Middle frontal gyrus (tissue), 1 donor: ENCODE measurements around the gene WDFY2.
"Not testable (repeated sequence)": the region's sequence is repeated elsewhere in the genome, so short reads cannot be mapped to it uniquely, and the experiment has no call there.

Experiments
- DNase-seq: peaks from one replicate; pipeline ENCODE4 v3.0.0-alpha.2; 2015; ENCODE audit warnings: low spot score; ENCODE audit errors: extremely low spot score

WDFY2 gene

DNA sequence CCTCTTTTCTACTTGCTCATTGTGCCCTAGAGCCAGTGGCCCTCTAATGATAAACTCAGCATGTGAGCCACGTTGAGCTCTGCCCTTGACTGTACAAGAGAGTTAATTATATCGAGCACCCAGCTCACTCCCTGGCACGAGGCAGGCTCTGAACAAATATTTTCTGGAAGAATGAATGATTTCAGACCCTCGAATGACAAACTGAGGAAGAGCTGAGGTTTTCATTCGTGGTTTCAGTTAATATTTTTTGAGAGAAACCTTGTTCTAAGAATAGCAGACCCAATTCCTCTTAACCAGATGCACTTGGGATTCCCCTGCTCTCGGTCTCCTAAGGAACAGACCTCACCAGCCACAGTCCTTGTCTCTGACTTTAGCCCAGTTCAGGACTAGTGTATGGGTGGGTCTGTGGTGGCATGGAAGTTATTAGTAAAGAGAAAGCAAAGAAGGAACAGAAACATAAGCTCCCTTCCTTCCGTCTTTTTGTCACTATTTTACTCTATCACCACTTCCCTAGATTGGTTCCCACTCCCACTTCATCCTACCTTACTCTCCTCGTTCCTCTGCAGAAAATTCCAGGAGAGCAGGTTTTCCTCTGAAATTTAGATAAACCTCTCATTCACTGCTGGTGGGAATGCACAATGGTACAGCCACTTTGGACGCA, 22.1 kb upstream of the WDFY2 start:
- no peak for DNase-seq

DNA sequence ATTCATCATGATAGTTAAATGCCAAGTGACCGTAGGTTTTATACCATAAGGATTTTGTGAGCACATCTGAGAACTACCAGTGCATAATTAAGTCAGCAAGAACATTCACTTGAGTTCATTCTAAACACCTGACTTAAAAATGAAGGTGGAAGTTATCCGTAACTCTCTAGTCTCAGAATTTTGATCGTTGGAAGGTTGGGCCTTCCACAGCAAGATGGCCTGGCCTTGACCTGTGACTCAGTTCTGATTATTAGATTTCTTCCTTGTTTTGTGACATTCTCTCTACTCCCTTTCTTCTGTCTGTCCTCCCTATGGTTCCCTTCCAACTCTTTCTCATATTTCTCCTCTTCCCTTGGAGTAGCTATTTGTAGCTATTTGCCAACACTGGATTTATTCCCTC, 20.0 kb upstream of the WDFY2 start:
- no peak for DNase-seq

DNA sequence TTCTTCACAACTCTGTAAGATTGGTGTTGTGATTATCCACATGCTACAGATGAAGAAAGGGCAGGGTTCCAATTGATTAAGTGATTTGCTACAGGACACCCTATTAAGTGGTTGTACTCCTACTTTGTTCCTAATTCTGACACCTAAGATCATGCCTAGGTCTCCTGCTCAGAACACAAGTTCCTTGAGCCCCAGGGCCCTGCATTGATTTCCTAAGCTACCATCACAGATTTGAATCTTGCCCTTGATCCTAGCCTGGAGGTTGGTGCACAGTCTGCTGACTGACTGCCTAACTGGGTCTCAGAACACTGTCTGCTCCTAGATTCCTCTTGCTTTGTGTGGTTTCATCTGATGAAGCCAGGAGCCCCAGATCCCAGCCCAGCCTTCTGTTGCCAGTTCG, 19.6 kb upstream of the WDFY2 start:
- DNase-seq, result no peak

DNA sequence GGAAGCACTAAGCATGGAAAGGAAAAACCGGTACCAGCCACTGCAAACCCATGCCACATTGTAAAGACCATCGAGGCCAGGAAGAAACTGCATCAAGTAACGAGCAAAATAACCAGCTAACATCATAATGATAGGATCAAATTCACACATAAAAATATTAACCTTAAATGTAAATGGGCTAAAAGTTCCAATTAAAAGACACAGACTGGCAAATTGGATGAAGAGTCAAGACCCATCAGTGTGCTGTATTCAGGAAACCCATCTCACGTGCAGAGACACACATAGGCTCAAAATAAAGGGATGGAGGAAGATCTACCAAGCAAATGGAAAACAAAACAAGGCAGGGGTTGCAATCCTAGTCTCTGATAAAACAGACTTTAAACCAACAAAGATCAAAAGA, 15.3 kb upstream of the WDFY2 start:
- DNase-seq, result not testable (repeated sequence)

DNA sequence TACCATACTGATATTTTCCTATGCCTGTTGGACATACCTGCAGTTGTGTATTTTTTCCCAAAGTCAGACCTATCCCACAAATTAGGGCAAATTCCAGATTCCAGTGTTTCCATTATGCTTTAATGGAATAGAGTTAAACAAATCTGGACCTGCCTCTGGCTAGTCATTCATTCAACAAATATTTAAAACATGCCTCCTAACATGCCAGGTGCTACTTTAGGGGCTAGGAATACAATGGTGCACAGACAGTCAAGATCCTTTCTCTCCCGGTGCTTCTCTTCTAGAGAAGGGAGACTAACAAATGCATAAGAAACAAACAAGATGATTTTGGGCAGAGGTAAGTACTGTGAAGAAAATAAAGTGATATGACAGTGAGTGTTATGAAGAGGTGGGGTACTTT, 7.5 kb upstream of the WDFY2 start:
- DNase-seq, result no peak

DNA sequence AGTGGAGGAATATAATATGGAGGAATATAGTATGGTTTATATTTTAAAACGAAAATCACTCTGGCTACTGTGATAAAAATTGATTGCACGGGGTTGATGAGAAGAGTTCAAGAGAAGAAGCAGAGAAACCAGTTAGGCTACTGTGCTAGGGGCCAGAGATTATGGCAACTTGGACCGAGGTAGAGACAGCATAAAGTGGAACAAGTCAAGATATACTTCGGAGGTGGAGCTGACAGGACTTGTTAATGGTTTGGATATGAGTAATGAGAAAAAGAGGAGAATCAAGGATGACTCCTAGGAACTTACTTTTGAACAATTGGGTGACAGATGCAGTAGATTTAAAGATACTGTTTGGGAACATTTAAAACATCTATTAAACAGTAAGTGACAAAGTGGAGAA, 6.6 kb upstream of the WDFY2 start:
- no peak for DNase-seq

DNA sequence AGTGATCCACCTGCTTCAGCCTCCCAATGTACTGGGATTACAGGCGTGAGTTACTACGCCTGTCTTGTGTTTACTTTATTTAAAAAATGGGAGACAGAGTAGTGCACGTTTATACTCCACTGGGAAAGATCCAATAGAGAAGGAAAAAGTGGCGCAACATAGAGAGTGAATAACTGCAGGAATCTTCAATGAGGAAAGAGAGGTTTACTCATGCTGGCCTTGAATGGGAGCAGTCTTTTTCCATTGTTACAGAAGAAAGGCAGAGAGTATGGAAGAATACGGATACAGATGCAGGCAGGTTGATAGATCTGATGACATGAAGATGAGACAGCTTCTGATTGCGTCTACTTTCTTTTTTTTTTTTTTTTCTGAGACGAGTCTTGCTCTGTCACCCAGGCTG, 4.6 kb upstream of the WDFY2 start:
- DNase-seq, result no peak

DNA sequence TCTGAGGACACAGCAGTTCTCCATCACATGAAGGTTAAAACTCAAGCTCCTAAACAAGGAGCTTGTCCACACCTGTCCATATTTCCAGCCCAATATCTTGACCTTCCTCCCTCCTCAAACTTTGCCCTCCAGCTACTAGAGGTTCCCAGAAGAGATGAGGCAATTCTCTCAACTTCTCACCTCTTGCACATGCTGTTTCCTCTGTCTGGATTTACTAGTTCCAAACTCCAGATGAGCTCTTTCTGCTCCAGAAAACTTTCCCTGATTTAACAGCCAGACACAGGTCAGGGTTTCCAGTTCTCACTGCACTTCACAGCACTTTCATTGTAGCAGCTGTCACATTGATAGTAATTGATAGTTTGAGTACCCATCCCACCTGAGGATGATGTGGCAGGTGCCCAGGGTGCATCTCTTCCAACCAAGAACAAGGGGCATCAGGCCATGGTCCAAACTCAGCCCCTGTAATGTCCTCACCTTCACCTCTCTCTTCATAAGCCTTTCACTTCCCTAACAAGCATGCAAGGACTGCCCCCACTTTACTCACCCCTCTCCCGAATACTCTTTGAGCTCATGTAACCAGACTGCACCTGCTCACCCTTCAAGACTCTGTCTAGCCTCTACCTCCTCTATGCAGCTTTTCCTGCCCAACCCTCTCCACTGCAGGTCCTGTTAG, 3.0 kb upstream of the WDFY2 start:
- no peak for DNase-seq

DNA sequence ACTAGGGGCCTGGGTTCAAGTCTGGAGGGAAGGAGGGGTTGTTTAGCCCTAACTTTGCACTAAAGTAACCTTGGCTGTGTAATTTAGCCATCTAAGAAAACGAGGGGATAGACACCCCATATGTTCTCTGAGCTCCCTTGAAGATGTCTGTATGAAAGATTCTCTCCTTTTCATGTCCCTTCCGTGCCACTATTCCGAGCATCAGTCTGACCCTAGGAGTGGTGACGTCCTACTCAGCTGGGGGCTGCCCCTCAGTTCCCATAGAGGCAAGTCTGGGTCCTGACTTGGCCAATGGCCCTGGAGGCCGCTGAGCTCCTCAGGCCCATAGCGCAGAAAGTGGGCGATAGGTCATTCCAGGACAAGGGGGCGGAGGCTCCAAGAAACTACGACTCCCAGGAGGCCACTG, 790 bp upstream of the WDFY2 start:
- DNase-seq, result no peak

DNA sequence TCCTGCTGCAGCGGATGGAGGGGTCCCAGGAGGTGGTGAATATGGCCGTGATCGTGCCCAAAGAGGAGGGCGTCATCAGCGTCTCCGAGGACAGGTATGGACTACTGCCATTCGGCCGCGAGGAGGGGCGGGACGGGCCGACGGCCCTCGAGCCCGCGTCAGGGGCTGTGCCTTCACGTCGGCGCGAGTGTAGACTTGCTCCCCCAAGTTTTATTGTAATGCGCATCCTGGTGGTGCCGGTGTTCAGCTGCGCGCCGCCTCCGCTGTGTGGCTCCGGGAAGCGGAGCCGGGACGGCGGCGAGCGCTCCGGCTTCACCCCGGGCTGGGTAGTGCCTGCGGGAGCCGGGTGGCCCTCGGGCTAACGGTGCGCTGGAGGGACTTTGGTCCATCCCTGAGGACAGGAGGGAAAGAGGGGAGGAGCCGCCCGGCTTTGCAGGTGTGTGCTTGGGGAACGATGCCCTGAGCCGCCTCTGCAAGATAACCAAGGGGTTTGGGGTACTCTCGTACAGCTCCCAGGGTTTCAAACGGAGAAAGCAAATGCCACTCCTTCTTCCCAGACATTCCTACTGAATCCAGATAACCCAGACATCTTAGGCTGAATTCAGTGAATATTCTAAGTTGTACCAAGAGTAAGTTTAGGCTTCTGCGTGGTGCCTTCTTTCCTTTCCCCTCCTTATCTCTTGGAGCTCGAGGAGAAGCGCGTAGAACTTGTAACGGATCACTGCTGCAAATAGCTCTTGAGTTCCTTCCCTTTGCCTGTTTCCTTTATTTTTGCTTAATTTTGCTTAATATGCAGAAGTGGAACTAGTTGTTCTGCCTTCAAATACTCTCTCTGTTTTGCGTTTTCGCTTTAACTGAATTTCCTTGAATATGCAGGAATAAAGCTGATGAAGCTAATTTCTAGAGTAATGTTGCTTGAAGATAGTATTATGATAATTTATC, 740 bp downstream of the WDFY2 start:
- DNase-seq, result no peak

DNA sequence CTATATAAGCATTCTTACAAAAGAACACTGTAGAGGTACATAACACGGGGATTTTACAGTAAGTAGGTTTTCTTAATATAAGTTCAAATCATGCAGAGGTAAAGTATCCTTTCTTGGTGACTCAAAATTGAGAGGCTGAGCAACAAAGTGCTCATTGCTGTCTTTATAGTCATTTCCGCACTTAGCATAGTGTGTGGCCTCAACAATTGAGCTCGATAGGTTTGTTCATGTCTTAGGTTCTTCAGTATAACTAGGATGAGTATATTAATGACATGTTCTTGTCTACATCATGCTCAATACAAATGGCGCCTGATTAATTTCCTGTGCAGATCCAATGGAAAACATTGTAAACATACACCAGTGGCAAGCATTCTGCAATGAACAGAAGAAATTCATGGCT, 1.4 kb downstream of the WDFY2 start:
- no peak for DNase-seq

DNA sequence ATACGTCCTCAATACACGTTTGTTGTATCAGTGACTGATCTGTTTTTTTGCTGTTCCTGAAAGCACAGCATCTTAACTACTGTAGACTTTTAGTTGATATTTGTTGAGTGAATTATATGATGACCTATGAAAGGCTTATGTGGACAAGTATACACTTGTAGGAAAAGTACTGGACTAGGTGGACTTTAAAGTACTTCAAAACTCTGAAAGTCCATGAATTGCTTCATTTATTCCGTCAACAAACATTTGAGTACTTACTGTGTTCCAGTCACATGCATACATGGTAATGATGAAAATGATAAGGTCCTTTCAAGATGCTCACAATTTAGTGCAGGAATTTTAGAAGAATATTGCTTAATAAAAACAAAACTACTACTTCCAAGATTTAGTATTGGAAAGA, 3.1 kb downstream of the WDFY2 start:
- DNase-seq, result no peak

DNA sequence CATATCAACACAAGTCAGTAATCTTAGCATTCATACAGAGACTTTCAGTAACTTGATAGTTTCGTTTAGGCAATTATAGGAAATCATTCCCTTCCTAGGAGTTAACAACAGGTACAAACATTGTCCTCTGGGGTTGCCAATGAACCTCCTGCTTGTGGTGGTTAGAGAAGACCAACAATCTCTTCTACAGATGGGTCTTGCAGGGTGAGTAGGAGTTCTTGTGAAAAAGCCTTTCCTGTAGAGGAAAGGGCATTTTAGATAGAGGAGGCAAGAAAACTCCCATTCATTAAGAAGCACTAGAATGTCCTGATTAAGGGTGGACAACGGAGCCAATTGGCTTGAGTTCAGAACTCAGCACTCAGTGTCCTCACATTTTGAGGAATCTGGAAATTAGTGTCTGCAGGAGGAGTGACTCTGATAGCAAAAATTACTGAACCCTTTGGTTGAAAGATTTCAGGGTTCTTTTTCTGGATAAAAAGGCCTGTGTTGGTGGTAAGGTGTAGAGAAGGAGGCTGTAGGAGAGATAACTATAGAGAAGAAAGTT, 4.2 kb downstream of the WDFY2 start:
- no peak for DNase-seq

DNA sequence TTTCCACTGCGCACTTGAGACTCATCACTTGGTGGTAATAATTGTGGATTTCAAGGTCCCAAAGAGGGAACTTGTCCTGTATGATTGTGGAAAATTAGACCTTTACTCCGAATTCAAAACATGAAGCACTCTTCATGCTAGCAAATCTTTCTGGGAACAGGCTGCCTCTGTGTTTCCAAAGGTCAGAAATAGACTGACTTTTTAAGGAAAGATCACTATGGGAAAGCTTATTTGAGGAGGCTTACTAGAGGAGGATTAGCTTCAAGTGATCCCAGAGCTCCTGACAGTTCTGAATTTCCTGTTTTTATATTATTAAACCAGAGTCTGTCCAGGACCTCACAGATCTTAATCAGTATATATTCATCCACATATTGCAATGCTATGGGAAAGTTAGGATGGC, 5.5 kb downstream of the WDFY2 start:
- DNase-seq, result no peak

DNA sequence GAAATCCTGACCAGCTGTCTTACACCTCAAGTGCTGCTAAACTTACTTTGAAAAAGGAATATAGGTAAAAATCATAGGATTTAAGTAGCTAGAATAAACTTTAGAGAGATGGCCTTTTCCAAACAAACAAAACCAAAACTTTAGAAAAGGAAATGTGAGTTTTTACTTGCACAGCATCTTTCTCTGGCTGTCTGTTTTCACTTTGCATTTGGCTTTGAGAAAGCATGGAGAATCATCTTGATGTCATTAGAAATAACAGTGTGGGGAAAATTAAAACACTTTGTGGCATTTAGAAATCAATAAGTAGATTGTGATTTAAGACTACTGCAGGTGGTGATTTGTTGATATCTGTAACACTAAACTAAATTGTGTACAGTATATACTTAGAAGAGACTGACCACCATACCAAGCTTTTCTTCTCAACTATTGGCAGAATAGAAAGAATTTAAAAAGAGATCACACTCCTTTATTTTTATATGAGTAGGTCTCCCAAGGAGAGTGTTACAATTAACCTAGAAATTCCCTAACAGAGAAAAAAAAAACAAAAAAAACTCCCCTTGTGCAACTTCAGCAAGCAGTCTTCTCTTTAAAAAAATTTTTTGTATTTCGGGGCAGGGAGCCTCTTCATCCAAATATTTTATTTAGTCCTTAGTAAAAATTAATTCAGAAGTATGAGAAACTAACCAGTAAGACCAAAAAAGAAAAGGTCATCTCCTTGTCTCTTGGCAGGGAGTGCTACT, 6.1 kb downstream of the WDFY2 start:
- no peak for DNase-seq

DNA sequence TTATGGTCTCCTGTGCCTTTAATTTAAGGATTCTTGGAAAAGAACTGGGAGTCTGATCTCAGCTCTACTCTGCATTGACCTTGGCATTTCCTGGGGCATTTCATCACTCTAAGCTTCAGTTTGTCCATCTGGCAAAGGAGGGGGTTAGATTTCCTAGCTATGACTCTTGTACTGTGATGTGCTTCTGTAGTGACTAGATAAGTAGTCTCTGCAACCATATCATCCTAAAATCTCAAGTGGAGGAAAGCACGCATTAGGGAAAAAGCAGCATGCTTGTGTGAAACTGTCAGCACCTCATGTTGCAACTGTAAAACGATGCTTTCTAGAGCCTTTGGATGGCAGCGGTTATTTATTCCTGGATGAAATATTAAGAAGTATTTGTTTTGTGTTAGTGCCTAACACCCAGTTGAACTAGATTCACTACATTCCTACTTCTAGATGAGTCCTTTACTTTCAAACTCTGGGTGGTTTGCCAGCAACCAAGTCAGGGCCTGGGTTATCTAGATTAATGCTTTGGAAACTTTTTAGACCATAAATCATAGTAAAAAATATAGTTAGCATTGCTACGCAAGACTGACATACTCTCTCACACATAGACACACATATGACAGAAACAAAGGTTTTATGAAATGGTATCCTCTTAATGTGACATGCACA, 6.8 kb downstream of the WDFY2 start:
- DNase-seq, result no peak

DNA sequence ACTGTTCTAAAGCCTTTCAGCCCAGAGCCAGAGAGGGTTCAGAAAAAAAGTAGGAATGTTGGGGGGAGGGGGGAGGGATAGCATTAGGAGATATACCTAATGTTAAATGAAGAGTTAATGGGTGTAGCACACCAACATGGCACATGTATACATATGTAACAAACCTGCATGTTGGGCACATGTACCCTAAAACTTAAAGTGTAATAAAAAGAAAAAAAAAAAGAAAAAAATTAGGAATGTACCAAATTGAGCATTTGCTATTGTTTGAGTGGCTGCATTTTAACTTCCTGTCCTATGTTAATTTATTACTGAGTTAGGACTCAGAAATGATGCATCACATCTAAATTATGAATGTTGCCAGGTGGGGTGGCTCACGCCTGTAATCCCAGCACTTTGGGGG, 7.7 kb downstream of the WDFY2 start:
- DNase-seq, result not testable (repeated sequence)

DNA sequence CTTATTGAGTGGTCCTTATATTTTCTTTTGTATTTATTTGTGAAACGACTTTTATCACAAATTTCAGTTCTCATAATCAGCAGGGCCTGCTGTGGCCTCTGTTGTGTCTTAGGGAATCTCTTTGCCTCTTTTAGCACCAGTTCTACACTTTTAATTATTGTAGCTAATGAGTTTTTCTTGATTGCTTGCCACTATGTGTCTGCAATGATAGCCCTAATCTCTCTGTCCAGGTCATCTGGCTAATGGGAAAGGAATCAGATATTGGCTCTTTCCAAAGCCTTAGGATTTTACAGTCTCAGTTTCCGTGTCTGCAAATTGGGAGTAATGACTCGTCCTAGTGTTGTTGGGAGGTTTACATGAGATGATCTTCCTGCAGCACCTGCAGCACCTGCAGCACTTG, 10.2 kb downstream of the WDFY2 start:
- no peak for DNase-seq

DNA sequence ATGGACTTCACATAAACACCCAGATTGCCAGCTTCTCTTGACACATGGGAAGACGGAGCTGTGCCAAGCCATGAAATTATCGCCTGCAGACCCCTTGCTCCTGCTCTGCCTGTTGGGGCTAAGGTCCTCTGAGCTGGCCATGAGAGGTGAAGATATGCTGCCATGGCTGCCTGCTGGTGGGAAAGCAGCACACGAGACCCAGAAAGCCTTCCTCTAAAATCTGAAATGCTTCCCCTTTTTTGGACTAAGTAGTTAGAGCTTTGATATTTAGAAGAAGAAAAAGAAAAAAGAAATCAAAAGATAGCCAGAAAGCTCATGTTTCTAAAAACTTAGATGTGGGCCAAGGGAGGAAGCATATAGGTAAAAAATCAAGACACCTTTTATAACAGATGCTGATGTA, 11.2 kb downstream of the WDFY2 start:
- DNase-seq, result no peak

DNA sequence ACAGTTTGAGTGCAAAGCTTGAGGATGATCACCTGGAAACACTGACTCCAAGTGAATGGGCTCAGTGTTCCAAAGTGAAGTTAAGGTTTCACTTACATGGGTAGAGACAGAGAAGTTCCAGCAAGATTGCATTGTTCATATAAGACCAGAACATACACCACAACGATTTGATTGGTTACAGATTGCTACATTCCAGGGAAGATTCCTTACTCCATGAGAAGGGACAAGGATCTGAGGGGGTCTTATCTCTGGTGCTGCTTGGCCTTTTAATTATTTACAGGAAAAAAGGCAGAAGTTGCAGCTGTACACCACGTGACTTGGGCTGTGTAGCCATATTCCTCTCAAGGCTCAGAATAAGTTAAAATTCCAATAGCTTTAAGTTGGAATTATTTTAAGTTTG, 12.3 kb downstream of the WDFY2 start:
- no peak for DNase-seq
